Activated naive CD4-positive, alpha-beta T cell treated with anti-CD3 and anti-CD28 coated beads, Interleukin-2, amount 50 U/mL, for 24 hours (primary cell): Measurements from ENCODE around the gene VWA5B1.

ENCODE experiments used
- H3K27ac Mint-ChIP-seq: one replicate; pipeline ENCODE4 v1.8.0; 2021; ENCODE audit warnings: mild to moderate bottlenecking, mixed read lengths
- H3K27me3 Mint-ChIP-seq: one replicate; pipeline ENCODE4 v1.8.0; 2021; ENCODE audit warnings: mixed read lengths
- H3K36me3 Mint-ChIP-seq: one replicate; pipeline ENCODE4 v1.8.0; 2021; ENCODE audit warnings: mixed read lengths
- H3K4me1 Mint-ChIP-seq: one replicate; pipeline ENCODE4 v1.8.0; 2021; ENCODE audit warnings: mixed read lengths
- H3K4me3 Mint-ChIP-seq: one replicate; pipeline ENCODE4 v1.8.0; 2021; ENCODE audit warnings: mild to moderate bottlenecking, mixed read lengths
- H3K9me3 Mint-ChIP-seq: one replicate; pipeline ENCODE4 v1.8.0; 2021; ENCODE audit warnings: mixed read lengths

The VWA5B1 gene

GRCh38 chr1:20307026-20307425, 16.4 kb downstream of the VWA5B1 start:
- no peaks in the 10 kb centered on the region for H3K4me1 Mint-ChIP-seq
- no peaks in the 10 kb centered on the region for H3K9me3 Mint-ChIP-seq
- no peaks in the 10 kb centered on the region for H3K27me3 Mint-ChIP-seq
- no peak overlapping the region for H3K4me3 Mint-ChIP-seq
- no peaks in the 10 kb centered on the region for H3K36me3 Mint-ChIP-seq
- no peak overlapping the region for H3K27ac Mint-ChIP-seq

- no peaks in the 10 kb centered on the region for H3K9me3 Mint-ChIP-seq
- H3K36me3 Mint-ChIP-seq, result no peaks in the 10 kb centered on the region
- no peaks in the 10 kb centered on the region for H3K27me3 Mint-ChIP-seq
- H3K4me3 Mint-ChIP-seq, result no peak overlapping the region
- no peak overlapping the region for H3K27ac Mint-ChIP-seq
- no peaks in the 10 kb centered on the region for H3K4me1 Mint-ChIP-seq
These were observed 17.9 kb downstream of the VWA5B1 start for GRCh38 chr1:20308569-20308968.

- Mint-ChIP-seq H3K4me3 (no peak overlapping the region), H3K27ac (no peak overlapping the region)
These were observed 20.6 kb downstream of the VWA5B1 start for GRCh38 chr1:20311289-20311688.

GRCh38 chr1:20312310-20312709, 21.6 kb downstream of the VWA5B1 start:
- peaks cover 4% of the 10 kb centered on the region for H3K4me1 Mint-ChIP-seq
- no peaks in the 10 kb centered on the region for H3K27me3 Mint-ChIP-seq
- no peaks in the 10 kb centered on the region for H3K9me3 Mint-ChIP-seq
- H3K27ac Mint-ChIP-seq, result no peak overlapping the region
- peaks cover 1% of the 10 kb centered on the region for H3K36me3 Mint-ChIP-seq
- H3K4me3 Mint-ChIP-seq, result no peak overlapping the region

More at GRCh38 chr1:20311289-20311688, 20.6 kb downstream of the VWA5B1 start:
- H3K4me1 Mint-ChIP-seq, result peaks cover 4% of the 10 kb centered on the region
- H3K27me3 Mint-ChIP-seq, result no peaks in the 10 kb centered on the region
- peaks cover 1% of the 10 kb centered on the region for H3K36me3 Mint-ChIP-seq
- H3K9me3 Mint-ChIP-seq, result no peaks in the 10 kb centered on the region

GRCh38 chr1:20312818-20313217, 22.1 kb downstream of the VWA5B1 start:
- Mint-ChIP-seq H3K27ac (no peak overlapping the region), H3K9me3 (no peaks in the 10 kb centered on the region), H3K27me3 (no peaks in the 10 kb centered on the region), H3K36me3 (peaks cover 1% of the 10 kb centered on the region), H3K4me1 (peaks cover 4% of the 10 kb centered on the region), H3K4me3 (no peak overlapping the region)

GRCh38 chr1:20317471-20317870, 26.8 kb downstream of the VWA5B1 start:
- H3K36me3 Mint-ChIP-seq, result peaks cover 3% of the 10 kb centered on the region
- H3K4me1 Mint-ChIP-seq, result peaks cover 24% of the 10 kb centered on the region
- H3K27ac Mint-ChIP-seq, result no peak overlapping the region
- no peaks in the 10 kb centered on the region for H3K9me3 Mint-ChIP-seq
- H3K4me3 Mint-ChIP-seq, result no peak overlapping the region
- no peaks in the 10 kb centered on the region for H3K27me3 Mint-ChIP-seq

GRCh38 chr1:20318521-20318920, 27.8 kb downstream of the VWA5B1 start:
- Mint-ChIP-seq H3K27me3 (no peaks in the 10 kb centered on the region), H3K9me3 (no peaks in the 10 kb centered on the region)

GRCh38 chr1:20318971-20319370, 28.3 kb downstream of the VWA5B1 start:
- Mint-ChIP-seq H3K27me3 (no peaks in the 10 kb centered on the region), H3K9me3 (no peaks in the 10 kb centered on the region), H3K36me3 (peaks cover 3% of the 10 kb centered on the region), H3K4me1 (peaks cover 28% of the 10 kb centered on the region), H3K27ac (no peak overlapping the region), H3K4me3 (no peak overlapping the region)

More at GRCh38 chr1:20318521-20318920, 27.8 kb downstream of the VWA5B1 start:
- Mint-ChIP-seq H3K4me1 (peaks cover 28% of the 10 kb centered on the region), H3K4me3 (no peak overlapping the region), H3K27ac (no peak overlapping the region), H3K36me3 (peaks cover 3% of the 10 kb centered on the region)

- no peak overlapping the region for H3K4me3 Mint-ChIP-seq
- peaks cover 3% of the 10 kb centered on the region for H3K36me3 Mint-ChIP-seq
- H3K27ac Mint-ChIP-seq, result no peak overlapping the region
- H3K9me3 Mint-ChIP-seq, result no peaks in the 10 kb centered on the region
- H3K27me3 Mint-ChIP-seq, result no peaks in the 10 kb centered on the region
- peaks cover 28% of the 10 kb centered on the region for H3K4me1 Mint-ChIP-seq
These were observed 29.0 kb downstream of the VWA5B1 start for GRCh38 chr1:20319456-20320220.

- peaks cover 2% of the 10 kb centered on the region for H3K36me3 Mint-ChIP-seq
- H3K27ac Mint-ChIP-seq, result peak overlapping the region; percentile 20
- no peaks in the 10 kb centered on the region for H3K9me3 Mint-ChIP-seq
- no peaks in the 10 kb centered on the region for H3K27me3 Mint-ChIP-seq
- H3K4me3 Mint-ChIP-seq, result peak overlapping the region; percentile 45
- peaks cover 23% of the 10 kb centered on the region for H3K4me1 Mint-ChIP-seq
These were observed 30.0 kb downstream of the VWA5B1 start for GRCh38 chr1:20320704-20321103.

GRCh38 chr1:20321573-20321972, 30.9 kb downstream of the VWA5B1 start:
- Mint-ChIP-seq H3K36me3 (peaks cover 2% of the 10 kb centered on the region), H3K27ac (no peak overlapping the region), H3K4me3 (peak overlapping the region; percentile 45), H3K9me3 (no peaks in the 10 kb centered on the region), H3K4me1 (peaks cover 23% of the 10 kb centered on the region), H3K27me3 (no peaks in the 10 kb centered on the region)

- H3K27ac Mint-ChIP-seq, result peak overlapping the region; percentile 15
- H3K36me3 Mint-ChIP-seq, result peaks cover 2% of the 10 kb centered on the region
- H3K4me3 Mint-ChIP-seq, result peak overlapping the region; percentile 45
- no peaks in the 10 kb centered on the region for H3K27me3 Mint-ChIP-seq
- peaks cover 23% of the 10 kb centered on the region for H3K4me1 Mint-ChIP-seq
- no peaks in the 10 kb centered on the region for H3K9me3 Mint-ChIP-seq
These were observed 31.6 kb downstream of the VWA5B1 start for GRCh38 chr1:20322081-20322824.

- Mint-ChIP-seq H3K4me1 (peaks cover 23% of the 10 kb centered on the region), H3K36me3 (peaks cover 2% of the 10 kb centered on the region), H3K27ac (peak overlapping the region; percentile 25), H3K27me3 (no peaks in the 10 kb centered on the region), H3K9me3 (no peaks in the 10 kb centered on the region), H3K4me3 (peak overlapping the region; percentile 45)
These were observed 32.3 kb downstream of the VWA5B1 start for GRCh38 chr1:20322825-20323612.

GRCh38 chr1:20323613-20323920, 32.9 kb downstream of the VWA5B1 start:
- Mint-ChIP-seq H3K36me3 (peaks cover 2% of the 10 kb centered on the region), H3K4me3 (no peak overlapping the region), H3K9me3 (no peaks in the 10 kb centered on the region), H3K27ac (no peak overlapping the region), H3K4me1 (peaks cover 23% of the 10 kb centered on the region), H3K27me3 (no peaks in the 10 kb centered on the region)

- no peak overlapping the region for H3K4me3 Mint-ChIP-seq
- H3K9me3 Mint-ChIP-seq, result no peaks in the 10 kb centered on the region
- H3K27me3 Mint-ChIP-seq, result no peaks in the 10 kb centered on the region
- H3K27ac Mint-ChIP-seq, result no peak overlapping the region
- peaks cover 23% of the 10 kb centered on the region for H3K4me1 Mint-ChIP-seq
- no peaks in the 10 kb centered on the region for H3K36me3 Mint-ChIP-seq
These were observed 34.2 kb downstream of the VWA5B1 start for GRCh38 chr1:20324704-20325406.
